H1 (cell line): ENCODE results near the gene WDR64. TPM values are rescaled to one million over a fixed set of nuclear protein-coding genes. Genes with fewer than 3 reads are reported as not detected.

Source experiments
- CTCF ChIA-PET: fragments of 300-600 bp; sonication (Branson Sonifier 250); formaldehyde crosslinking; loops from one replicate; lab custom pipeline; 2021; ENCODE audit not compliant: partially characterized antibody; lab: Charles Lee
- POLR2A ChIA-PET: fragments of 300-600 bp; sonication (Branson Sonifier 250); formaldehyde crosslinking; loops from one replicate; lab custom pipeline; 2021; ENCODE audit warnings: inconsistent platforms; ENCODE audit not compliant: partially characterized antibody; lab: Charles Lee
- DNase-seq, 2 experiments: peaks; one replicate each; pipeline versions ENCODE4 v3.0.0 to v3.0.0-alpha.2; 2010 to 2022; ENCODE audit warnings: low spot score in 2 of 2, low read depth in 1 of 2, mixed read lengths in 1 of 2
- FAIRE-seq: peaks from 2 replicates; lab custom pipeline; 2011; peaks lifted over from hg19 to GRCh38; lab: Jason Lieb, UNC
- H2AFZ ChIP-seq: 2 replicates; pipeline ENCODE4 v1.8.1; 2012; ENCODE audit warnings: low read length, inconsistent platforms
- H2AK5ac ChIP-seq: 2 replicates; pipeline ENCODE4 v1.6.1; 2013; ENCODE audit warnings: low read depth, low read length
- H2BK120ac ChIP-seq: replicated peaks from 2 replicates; pipeline ENCODE3; 2013; ENCODE audit warnings: low read depth, low read length, inconsistent platforms
- H2BK12ac ChIP-seq: 2 replicates; pipeline ENCODE4 v1.6.1; 2013; ENCODE audit warnings: low read depth, low read length
- H2BK15ac ChIP-seq: 2 replicates; pipeline ENCODE4 v1.6.1; 2013; ENCODE audit warnings: low read length
- H2BK20ac ChIP-seq: 2 replicates; pipeline ENCODE4 v1.6.1; 2013; ENCODE audit warnings: low read length
- H2BK5ac ChIP-seq: 2 replicates; pipeline ENCODE4 v1.6.1; 2013; ENCODE audit warnings: low read depth, low read length
- H3K14ac ChIP-seq: 2 replicates; pipeline ENCODE4 v1.6.1; 2013; ENCODE audit warnings: inconsistent platforms; ENCODE audit not compliant: insufficient read length
- H3K18ac ChIP-seq: 2 replicates; pipeline ENCODE4 v1.6.1; 2013; ENCODE audit warnings: low read length; ENCODE audit errors: extremely low read depth
- H3K23ac ChIP-seq: 2 replicates; pipeline ENCODE4 v1.6.1; 2013; ENCODE audit warnings: inconsistent platforms; ENCODE audit not compliant: insufficient read length
- H3K23me2 ChIP-seq: 2 replicates; pipeline ENCODE4 v1.6.1; 2013; ENCODE audit warnings: low read depth, low read length
- H3K27ac ChIP-seq: 2 replicates; pipeline ENCODE4 v1.6.1; 2011; ENCODE audit warnings: low read depth, low read length, inconsistent platforms
- H3K27me3 ChIP-seq, 4 experiments: replicated peaks in 1 of 4; 1 replicate in 1 of 4; 2 replicates in 3 of 4; pipeline versions ENCODE4 v1.6.1 to v1.8.1; 2011 to 2013; ENCODE audit warnings: low read length in 3 of 4, mild to moderate bottlenecking in 3 of 4, inconsistent platforms in 2 of 4, mixed read lengths in 2 of 4, moderate library complexity in 1 of 4; ENCODE audit not compliant: control insufficient read depth in 3 of 4, insufficient read depth in 3 of 4; ENCODE audit errors: extremely low read depth in 1 of 4
- H3K36me3 ChIP-seq, 4 experiments: 2 replicates each; pipeline versions ENCODE4 v1.6.1 to v1.8.1; 2011 to 2013; ENCODE audit warnings: mild to moderate bottlenecking in 4 of 4, low read length in 3 of 4, moderate library complexity in 2 of 4, control low read depth in 1 of 4, inconsistent platforms in 1 of 4; ENCODE audit not compliant: insufficient read depth in 4 of 4, control insufficient read depth in 2 of 4
- H3K4ac ChIP-seq: replicated peaks from 2 replicates; pipeline ENCODE3; 2013; ENCODE audit warnings: low read length, low read depth, mixed read lengths, inconsistent platforms; ENCODE audit not compliant: insufficient read length
- H3K4me1 ChIP-seq, 4 experiments: replicated peaks in 1 of 4; 1 replicate in 1 of 4; 2 replicates in 3 of 4; pipeline versions ENCODE4 v1.6.1 to v1.8.1; 2011 to 2013; ENCODE audit warnings: low read length in 3 of 4, inconsistent platforms in 2 of 4, mixed read lengths in 1 of 4; ENCODE audit not compliant: insufficient read depth in 4 of 4, control insufficient read depth in 3 of 4
- H3K4me2 ChIP-seq, 2 experiments: 2 replicates each; pipeline versions ENCODE4 v1.6.1 to v1.8.1; 2011 to 2013; ENCODE audit warnings: low read depth in 2 of 2, low read length in 2 of 2, control low read depth in 1 of 2, inconsistent platforms in 1 of 2, mild to moderate bottlenecking in 1 of 2; ENCODE audit not compliant: insufficient read depth in 1 of 2
- H3K4me3 ChIP-seq, 4 experiments: fragments of 200-600, 300-600 bp in 1 of 4; sonication (generic), shearing (Covaris generic), sonication (Bioruptor Twin) in 1 of 4; 2 replicates each; pipeline versions ENCODE4 v1.5.1 to v1.8.1; 2011 to 2016; ENCODE audit warnings: low read length in 4 of 4, low read depth in 3 of 4, control low read depth in 2 of 4, inconsistent platforms in 2 of 4, mild to moderate bottlenecking in 2 of 4, mixed read lengths in 1 of 4, moderate library complexity in 1 of 4; ENCODE audit not compliant: insufficient read depth in 2 of 4; ENCODE audit errors: extremely low read depth in 1 of 4
- H3K56ac ChIP-seq: replicated peaks from 2 replicates; pipeline ENCODE3; 2013; ENCODE audit warnings: low read depth, mild to moderate bottlenecking, mixed read lengths, low read length, inconsistent platforms; ENCODE audit not compliant: insufficient read length
- H3K79me1 ChIP-seq: 2 replicates; pipeline ENCODE4 v1.6.1; 2013; ENCODE audit warnings: low read depth, low read length, control low read depth
- H3K79me2 ChIP-seq, 2 experiments: 2 replicates each; pipeline versions ENCODE4 v1.6.1 to v1.8.1; 2012 to 2013; ENCODE audit warnings: low read length in 2 of 2, mild to moderate bottlenecking in 2 of 2, inconsistent platforms in 1 of 2; ENCODE audit not compliant: insufficient read depth in 2 of 2, control insufficient read depth in 1 of 2
- H3K9ac ChIP-seq, 4 experiments: replicated peaks in 1 of 4; 1 replicate in 1 of 4; 2 replicates in 3 of 4; pipeline versions ENCODE4 v1.6.1 to v1.8.1; 2011 to 2013; ENCODE audit warnings: low read depth in 3 of 4, low read length in 3 of 4, control low read depth in 2 of 4, mild to moderate bottlenecking in 2 of 4, moderate library complexity in 2 of 4, inconsistent platforms in 1 of 4; ENCODE audit errors: extremely low read depth in 1 of 4
- H3K9me3 ChIP-seq, 2 experiments: 2 replicates each; pipeline versions ENCODE4 v1.6.1 to v1.8.1; 2012 to 2013; ENCODE audit warnings: mild to moderate bottlenecking in 2 of 2, moderate library complexity in 2 of 2, control low read depth in 1 of 2, inconsistent platforms in 1 of 2, low read depth in 1 of 2, low read length in 1 of 2, mixed read lengths in 1 of 2; ENCODE audit not compliant: insufficient read depth in 2 of 2
- H4K20me1 ChIP-seq, 2 experiments: replicated peaks in 1 of 2; 2 replicates each; pipeline versions ENCODE3 to v1.8.1; 2011 to 2013; ENCODE audit warnings: inconsistent platforms in 2 of 2, low read length in 2 of 2, mild to moderate bottlenecking in 1 of 2; ENCODE audit not compliant: insufficient read depth in 2 of 2, control insufficient read depth in 1 of 2
- H4K5ac ChIP-seq: 2 replicates; pipeline ENCODE4 v1.6.1; 2013; ENCODE audit warnings: low read length, low read depth, mixed read lengths, inconsistent platforms; ENCODE audit not compliant: insufficient read length
- H4K8ac ChIP-seq: 2 replicates; pipeline ENCODE4 v1.8.0; 2013; ENCODE audit warnings: mild to moderate bottlenecking, moderate library complexity, low read length, inconsistent platforms; ENCODE audit not compliant: insufficient read depth; ENCODE audit errors: extremely low read depth
- H4K91ac ChIP-seq: replicated peaks from 2 replicates; pipeline ENCODE3; 2013; ENCODE audit warnings: low read length, mixed read lengths, inconsistent platforms; ENCODE audit not compliant: insufficient read length
- BCL11A ChIP-seq, 2 experiments: IDR thresholded peaks; one replicate each; pipeline ENCODE4 v1.6.1; 2011; ENCODE audit warnings: low read depth in 2 of 2, low read length in 2 of 2, mild to moderate bottlenecking in 2 of 2
- CHD1 ChIP-seq: IDR thresholded peaks from 2 replicates; pipeline ENCODE4 v1.6.1; 2012; ENCODE audit warnings: low read depth, low read length, improper control_type of control experiment
- HDAC6 ChIP-seq: IDR thresholded peaks from one replicate; pipeline ENCODE4 v1.7.1; 2012; ENCODE audit warnings: low read depth, mild to moderate bottlenecking, inconsistent platforms, low read length, moderate library complexity
- KDM1A ChIP-seq: fragments of 200-600, 300-600 bp; sonication (generic); IDR thresholded peaks from 2 replicates; pipeline ENCODE4 v1.7.1; 2016; ENCODE audit warnings: mild to moderate bottlenecking, low read length, borderline replicate concordance
- KDM5A ChIP-seq: fragments of 200-600 bp; IDR thresholded peaks from 2 replicates; pipeline ENCODE4 v1.7.1; 2012; ENCODE audit warnings: mild to moderate bottlenecking, low read length, inconsistent platforms, mixed read lengths
- NRF1 ChIP-seq: IDR thresholded peaks from 2 replicates; pipeline ENCODE4 v1.6.1; 2011; ENCODE audit warnings: mild to moderate bottlenecking, low read depth, low read length, improper control_type of control experiment
- RFX5 ChIP-seq: IDR thresholded peaks from 2 replicates; pipeline ENCODE4 v1.6.1; 2011; ENCODE audit warnings: low read depth, low read length, improper control_type of control experiment, borderline replicate concordance
- RXRA ChIP-seq: IDR thresholded peaks from 2 replicates; pipeline ENCODE4 v1.6.1; 2011; ENCODE audit warnings: low read depth, mild to moderate bottlenecking, low read length, moderate library complexity; ENCODE audit not compliant: insufficient read depth
- TEAD4 ChIP-seq: IDR thresholded peaks from 2 replicates; pipeline ENCODE4 v1.6.1; 2012; ENCODE audit warnings: low read depth, low read length, inconsistent platforms, mixed read lengths
- WGBS, 2 experiments: shearing (Covaris generic) in 1 of 2; methylation state at CpG; one replicate each; pipeline versions ENCODE4 v1.1.6 to v1.1.7; 2013 to 2015; ENCODE audit warnings: low lambda C conversion rate in 2 of 2, mixed read lengths in 2 of 2, inconsistent platforms in 1 of 2, low coverage in 1 of 2, missing lambda C conversion rate in 1 of 2; ENCODE audit not compliant: insufficient replicate concordance in 2 of 2, insufficient coverage in 1 of 2, insufficient read length in 1 of 2; ENCODE audit errors: extremely low coverage in 1 of 2, missing lambda C conversion rate in 1 of 2; 5-methylcytosine and 5-hydroxymethylcytosine counted together
- polyA plus RNA-seq, 7 experiments: library from polyadenylated mRNA; depleted of rRNA in 3 of 7; stranded (reverse) in 5 of 7; unstranded in 2 of 7; fragments of >200 nt in 5 of 7; fragments of 200-250 nt in 2 of 7; gene quantifications; 1 replicate in 5 of 7; 2 replicates in 1 of 7; 4 replicates in 1 of 7; pipeline versions ENCODE4 v1.2.1 to v1.2.3, GENCODE V29; 2011 to 2013; ENCODE audit warnings: missing spikeins in 2 of 7, mixed read lengths in 2 of 7
- total RNA-seq: library from RNA; stranded (reverse); fragmentation: NEBNext Ultra II Directional; extraction: Animal tissue kit (Norgen Biotek cat#: 25700); gene quantifications from 2 replicates; pipeline ENCODE4 v1.2.1, GENCODE V29; 2021
- TF ChIP-seq, protein P1 (sequence below): IDR thresholded peaks from 2 replicates; pipeline ENCODE4 v1.6.1; 2012; ENCODE audit warnings: inconsistent platforms
- TF ChIP-seq, protein P2 (sequence below): IDR thresholded peaks from 2 replicates; pipeline ENCODE4 v1.6.1; 2012; ENCODE audit warnings: inconsistent platforms
- TF ChIP-seq, protein P3 (sequence below): IDR thresholded peaks from 2 replicates; pipeline ENCODE4 v1.6.1; 2011; ENCODE audit warnings: low read length, improper control_type of control experiment

WDR64 gene
- total and polyA plus RNA-seq, 2 of the 8 experiments (the other 6 are each of a cell fraction or from before 2014, with no cell fraction given) = 0.02 TPM; not detected in 1

DNA sequence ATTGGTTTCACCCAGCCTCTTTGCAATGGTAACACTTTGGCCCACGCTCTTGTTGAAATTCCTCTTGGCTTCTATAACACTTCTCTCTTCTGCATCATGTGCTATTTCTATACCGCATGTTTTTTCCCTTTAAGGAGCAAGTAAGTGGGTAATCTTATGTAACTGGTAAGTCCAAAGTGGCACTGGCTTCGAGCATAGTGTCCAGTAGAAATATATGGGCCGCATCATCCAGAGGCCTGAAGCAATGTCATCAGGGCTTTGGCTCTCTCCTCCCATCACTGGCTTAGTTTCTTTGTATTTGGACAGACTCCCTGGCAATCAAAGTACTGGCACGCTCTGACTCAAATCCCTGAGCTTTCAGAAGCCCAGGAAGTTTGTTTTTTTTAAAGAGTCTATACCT is 29.4 kb upstream of the WDR64 start:
- DNase-seq (no peak), FAIRE-seq (no peak)
- H4K20me1 ChIP-seq = peaks cover 0 to 2% of the 10 kb centered on the region in 2 experiments
- H3K79me2 ChIP-seq = no peaks in the 10 kb centered on the region
- no peaks in the 10 kb centered on the region for H3K23me2 ChIP-seq
- no peak overlapping the region for H4K5ac ChIP-seq
- H3K27ac ChIP-seq = no peak overlapping the region
- peaks cover 0 to under 1% (median 0%) of the 10 kb centered on the region in 4 experiments; a peak in 1 of 7 replicates for H3K27me3 ChIP-seq
- H3K18ac ChIP-seq = no peak overlapping the region
- H3K4me2 ChIP-seq = no peak overlapping the region
- no peak overlapping the region for H3K9ac ChIP-seq
- H3K56ac ChIP-seq = no peak overlapping the region
- no peak overlapping the region for H4K8ac ChIP-seq
- H3K4ac ChIP-seq = no peak overlapping the region
- no peak overlapping the region for H2BK20ac ChIP-seq
- no peak overlapping the region for H2BK120ac ChIP-seq
- H3K36me3 ChIP-seq = no peaks in the 10 kb centered on the region
- H3K4me3 ChIP-seq = no peak overlapping the region
- H3K4me1 ChIP-seq = no peaks in the 10 kb centered on the region; a peak in 2 of 7 replicates
- no peak overlapping the region for H3K23ac ChIP-seq
- POLR2A ChIA-PET = interaction anchor here (1.0 to 1.7 kb wide), 3 partner anchors 10 to 18 kb away, joined by 3 read pairs; partner anchors contain the start of genes CHML and OPN3
- CTCF ChIA-PET = interaction anchor here (1.2 to 6.5 kb wide), 4 partner anchors 12 to 22 kb away, joined by 3 to 43 read pairs (median 8); no protein-coding TSS in a partner anchor
- no peak overlapping the region for H4K91ac ChIP-seq
- no peak overlapping the region for H2BK15ac ChIP-seq
- no peaks in the 10 kb centered on the region for H3K9me3 ChIP-seq
- H2AK5ac ChIP-seq = no peak overlapping the region
- no peak overlapping the region for H2BK12ac ChIP-seq
- H2AFZ ChIP-seq = no peak overlapping the region
- WGBS, 2 experiments = 91% methylated on average over 5 of the region's 5 CpGs; no CpG with 5 or more reads in 1 of the 2 experiments
- no peak overlapping the region for H3K14ac ChIP-seq
- no peaks in the 10 kb centered on the region for H3K79me1 ChIP-seq
- H2BK5ac ChIP-seq = no peak overlapping the region
- TF ChIP-seq, protein P1, sequence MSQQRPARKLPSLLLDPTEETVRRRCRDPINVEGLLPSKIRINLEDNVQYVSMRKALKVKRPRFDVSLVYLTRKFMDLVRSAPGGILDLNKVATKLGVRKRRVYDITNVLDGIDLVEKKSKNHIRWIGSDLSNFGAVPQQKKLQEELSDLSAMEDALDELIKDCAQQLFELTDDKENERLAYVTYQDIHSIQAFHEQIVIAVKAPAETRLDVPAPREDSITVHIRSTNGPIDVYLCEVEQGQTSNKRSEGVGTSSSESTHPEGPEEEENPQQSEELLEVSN = no peak
- TF ChIP-seq CHD1 (no peak), KDM1A (no peak), RXRA (no peak), HDAC6 (no peak), NRF1 (no peak), TEAD4 (no peak), RFX5 (no peak), KDM5A (no peak), BCL11A (IDR thresholded peaks at IDR 0.05; ENCODE audit: low read depth in 2 of 2, low read length in 2 of 2) (no peak)
- TF ChIP-seq, protein P2, sequence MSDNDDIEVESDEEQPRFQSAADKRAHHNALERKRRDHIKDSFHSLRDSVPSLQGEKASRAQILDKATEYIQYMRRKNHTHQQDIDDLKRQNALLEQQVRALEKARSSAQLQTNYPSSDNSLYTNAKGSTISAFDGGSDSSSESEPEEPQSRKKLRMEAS = no peak
- TF ChIP-seq, protein P3, sequence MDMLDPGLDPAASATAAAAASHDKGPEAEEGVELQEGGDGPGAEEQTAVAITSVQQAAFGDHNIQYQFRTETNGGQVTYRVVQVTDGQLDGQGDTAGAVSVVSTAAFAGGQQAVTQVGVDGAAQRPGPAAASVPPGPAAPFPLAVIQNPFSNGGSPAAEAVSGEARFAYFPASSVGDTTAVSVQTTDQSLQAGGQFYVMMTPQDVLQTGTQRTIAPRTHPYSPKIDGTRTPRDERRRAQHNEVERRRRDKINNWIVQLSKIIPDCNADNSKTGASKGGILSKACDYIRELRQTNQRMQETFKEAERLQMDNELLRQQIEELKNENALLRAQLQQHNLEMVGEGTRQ = no peak
